NB4 (cell line): Measurements from ENCODE around the gene TRIM31.
A peak's percentile ranks its signal among the peaks of the same experiment; 100 is the strongest.

Source experiments
- DNase-seq: peaks from one replicate; pipeline ENCODE4 v3.0.0; 2010; ENCODE audit warnings: low read depth
- H3K4me3 ChIP-seq: one replicate; pipeline ENCODE4 v1.5.1; 2011; ENCODE audit warnings: mild to moderate bottlenecking, low read depth, low read length, moderate library complexity
- CTCF ChIP-seq: IDR thresholded peaks from one replicate; pipeline ENCODE4 v1.5.1; 2012; ENCODE audit warnings: low read depth, low read length
- MAX ChIP-seq: IDR thresholded peaks from 2 replicates; pipeline ENCODE4 v1.6.1; 2011; ENCODE audit warnings: low read depth, low read length
- MYC ChIP-seq: IDR thresholded peaks from 2 replicates; pipeline ENCODE4 v1.6.1; 2011; ENCODE audit warnings: low read depth, low read length
- POLR2A ChIP-seq: IDR thresholded peaks from 2 replicates; pipeline ENCODE4 v1.6.1; 2011; ENCODE audit warnings: mild to moderate bottlenecking; ENCODE audit not compliant: insufficient read length; ENCODE audit errors: extremely low read depth

TRIM31 gene

GRCh38 chr6:30111266-30111856 is 1.5 kb downstream of the TRIM31 start:
- no peak overlapping the region for H3K4me3 ChIP-seq
- TF ChIP-seq CTCF = no peak
- TF ChIP-seq MAX = no peak
- TF ChIP-seq POLR2A = no peak
- TF ChIP-seq MYC = no peak
- no peak for DNase-seq

GRCh38 chr6:30104661-30105060 is 8.2 kb downstream of the TRIM31 start:
- DNase-seq = no peak
- no peak overlapping the region for H3K4me3 ChIP-seq

GRCh38 chr6:30103872-30104179 is 9.1 kb downstream of the TRIM31 start:
- TF ChIP-seq CTCF = no peak
- TF ChIP-seq POLR2A = no peak
- no peak for TF ChIP-seq MAX
- no peak for TF ChIP-seq MYC
- DNase-seq = no peak
- H3K4me3 ChIP-seq = no peak overlapping the region

More at GRCh38 chr6:30104661-30105060, 8.2 kb downstream of the TRIM31 start:
- TF ChIP-seq CTCF (peak; percentile 10), MYC (no peak)

GRCh38 chr6:30102970-30103871 is 9.7 kb downstream of the TRIM31 start:
- DNase-seq = peak; percentile 90
- H3K4me3 ChIP-seq = no peak overlapping the region
- no peak for TF ChIP-seq POLR2A
- TF ChIP-seq CTCF = peak; percentile 97
- TF ChIP-seq MAX = peak; percentile 43; the same call in 1 of the 2 replicates
- peak; percentile 19; the same call in 1 of the 2 replicates for TF ChIP-seq MYC

- TF ChIP-seq CTCF (no peak), MAX (no peak), POLR2A (no peak), MYC (no peak)
- peak overlapping the region; percentile 28 for H3K4me3 ChIP-seq
- DNase-seq = peak; percentile 79
These were observed 10.4 kb downstream of the TRIM31 start for GRCh38 chr6:30102414-30102969.
